K562 (cell line): ENCODE data around the gene SSTR1. TPM values are rescaled to one million over a fixed set of nuclear protein-coding genes. Genes with fewer than 3 reads are reported as not detected.

Experiments
- GTF2F1 ChIP-seq: IDR thresholded peaks from 2 replicates; pipeline ENCODE4 v1.6.1; 2011; ENCODE audit warnings: low read depth, low read length, improper control_type of control experiment
- HNRNPL ChIP-seq: fragments of 200-400 bp; formaldehyde crosslinking; IDR thresholded peaks from 2 replicates; pipeline ENCODE4 v1.6.1; 2017; ENCODE audit warnings: low read depth, mild to moderate bottlenecking, low read length
- KLF1 ChIP-seq: fragments of 450-650 bp; IDR thresholded peaks from 2 replicates; pipeline ENCODE4 v1.6.1; 2016; ENCODE audit warnings: missing genetic modification characterization, missing compliant biosample characterization
- MCM2 ChIP-seq: fragments of 450-650 bp; IDR thresholded peaks from 2 replicates; pipeline ENCODE4 v1.6.1; 2017; ENCODE audit warnings: low read depth, mild to moderate bottlenecking
- MED1 ChIP-seq: sonication (generic); formaldehyde crosslinking; IDR thresholded peaks from 2 replicates; pipeline ENCODE4 v1.8.1; 2023; ENCODE audit warnings: missing genetic modification reagents, borderline replicate concordance
- MTA3 ChIP-seq: fragments of 450-650 bp; formaldehyde crosslinking; IDR thresholded peaks from 2 replicates; pipeline ENCODE4 v1.6.1; 2017; ENCODE audit warnings: mild to moderate bottlenecking, borderline replicate concordance
- RBM34 ChIP-seq: fragments of 200-400 bp; formaldehyde crosslinking; IDR thresholded peaks from 2 replicates; pipeline ENCODE4 v1.6.1; 2018; ENCODE audit warnings: low read length, borderline replicate concordance; ENCODE audit not compliant: insufficient read depth
- SMAD4 ChIP-seq: fragments of 250-450 bp; sonication (Bioruptor Pico); conservative IDR thresholded peaks from 2 replicates; pipeline ENCODE4 v1.8.0; 2021; ENCODE audit warnings: inconsistent platforms, mild to moderate bottlenecking, moderate library complexity
- U2AF1 ChIP-seq: fragments of 200-400 bp; formaldehyde crosslinking; optimal IDR thresholded peaks from 2 replicates; pipeline ENCODE3; 2017; ENCODE audit warnings: mild to moderate bottlenecking, low read depth, low read length, moderate library complexity
- ZBTB40 ChIP-seq, 2 experiments: fragments of 450-650 bp in 1 of 2; sonication (generic) in 1 of 2; formaldehyde crosslinking in 1 of 2; IDR thresholded peaks; 2 replicates each; pipeline versions ENCODE4 v1.7.1 to v1.9.0; 2016 to 2022; ENCODE audit warnings: inconsistent platforms in 1 of 2, mild to moderate bottlenecking in 1 of 2, missing genetic modification reagents in 1 of 2
- ZNF224 ChIP-seq: sonication (generic); formaldehyde crosslinking; IDR thresholded peaks from 2 replicates; pipeline ENCODE4 v1.8.0; 2022; ENCODE audit warnings: mild to moderate bottlenecking, missing genetic modification reagents
- ZNF282 ChIP-seq: sonication (generic); formaldehyde crosslinking; IDR thresholded peaks from 2 replicates; pipeline ENCODE4 v1.8.1; 2023; ENCODE audit warnings: missing genetic modification reagents
- polyA plus RNA-seq, 8 experiments: library from polyadenylated mRNA; depleted of rRNA in 4 of 8; stranded (reverse) in 5 of 8; unstranded in 3 of 8; fragments of >200 nt; fragmentation: Nextera tagmentation in 2 of 8; fragmentation: Illumina TruSeq in 1 of 8; extraction: Ambion mirVana in 2 of 8; extraction: Trizol in 1 of 8; gene quantifications; 2 replicates each; pipeline versions ENCODE4 v1.2.1 to v1.2.3, GENCODE V29; 2011 to 2014; ENCODE audit warnings: inconsistent platforms in 1 of 8, missing spikeins in 1 of 8
- total RNA-seq, 7 experiments: library from RNA; depleted of rRNA in 6 of 7; stranded (reverse); fragments of >200 nt in 6 of 7; fragmentation: Illumina TruSeq in 2 of 7; extraction: Trizol in 2 of 7; gene quantifications; 2 replicates each; pipeline versions ENCODE4 v1.2.1 to v1.2.3, GENCODE V29; 2011 to 2021; ENCODE audit warnings: low replicate concordance in 1 of 7

SSTR1 gene
- total and polyA plus RNA-seq, 9 of the 15 experiments (the other 6 are each of a cell fraction or from before 2014, with no cell fraction given): not detected

- no peak for TF ChIP-seq ZBTB40 (IDR thresholded peaks at IDR 0.05)
- no peak for TF ChIP-seq ZBTB40 (CRISPR knock-in tag; IDR thresholded peaks at IDR 0.05)
- no peak for TF ChIP-seq MED1 (CRISPR knock-in tag)
- no peak for TF ChIP-seq U2AF1
- no peak for TF ChIP-seq HNRNPL
- TF ChIP-seq MCM2: no peak
- TF ChIP-seq ZNF282 (CRISPR knock-in tag): no peak
- no peak for TF ChIP-seq KLF1 (tag)
- no peak for TF ChIP-seq MTA3
- no peak for TF ChIP-seq GTF2F1
- no peak for TF ChIP-seq RBM34
- TF ChIP-seq ZNF224 (CRISPR knock-in tag): no peak
- TF ChIP-seq SMAD4 (CRISPR knock-in tag): no peak
Measured at GRCh38 chr14:38209572-38210557, 2.2 kb downstream of the SSTR1 start (continued).
